Chondrocyte (in vitro differentiated cells): ENCODE measurements around the gene CLDN14. TPM values are rescaled to one million over a fixed set of nuclear protein-coding genes. Genes with fewer than 3 reads are reported as not detected.

Source experiments
- DNase-seq: peaks from one replicate; pipeline ENCODE4 v3.0.0; 2021; ENCODE audit warnings: mixed read lengths, low spot score
- H3K27ac Mint-ChIP-seq: one replicate; pipeline ENCODE4 v1.8.0; 2021; ENCODE audit warnings: mild to moderate bottlenecking, moderate library complexity, mixed read lengths; ENCODE audit not compliant: unreplicated experiment
- H3K27me3 Mint-ChIP-seq: 2 replicates; pipeline ENCODE4 v1.8.0; 2021; ENCODE audit warnings: low read depth, mixed read lengths
- H3K36me3 Mint-ChIP-seq: 2 replicates; pipeline ENCODE4 v1.8.0; 2021; ENCODE audit warnings: low read depth, mixed read lengths
- H3K4me1 Mint-ChIP-seq: 2 replicates; pipeline ENCODE4 v1.8.0; 2021; ENCODE audit warnings: low read depth, mild to moderate bottlenecking, mixed read lengths
- H3K4me3 Mint-ChIP-seq: one replicate; pipeline ENCODE4 v1.8.0; 2021; ENCODE audit warnings: mild to moderate bottlenecking, moderate library complexity, mixed read lengths; ENCODE audit not compliant: unreplicated experiment
- H3K9me3 Mint-ChIP-seq: 2 replicates; pipeline ENCODE4 v1.8.0; 2021; ENCODE audit warnings: low read depth, mixed read lengths
- total RNA-seq: library from RNA; stranded (reverse); gene quantifications from 3 replicates; pipeline ENCODE4 v1.2.1, GENCODE V29; 2021
- TF ChIP-seq, protein P1 (sequence below): fragments of 200-600 bp; sonication (generic); IDR thresholded peaks from 2 replicates; pipeline ENCODE4 v1.5.0; 2021; ENCODE audit warnings: antibody characterized with exemption, mild to moderate bottlenecking, moderate library complexity

CLDN14 gene
- total RNA-seq, 1 donor from 2014 or later, result not detected

DNA sequence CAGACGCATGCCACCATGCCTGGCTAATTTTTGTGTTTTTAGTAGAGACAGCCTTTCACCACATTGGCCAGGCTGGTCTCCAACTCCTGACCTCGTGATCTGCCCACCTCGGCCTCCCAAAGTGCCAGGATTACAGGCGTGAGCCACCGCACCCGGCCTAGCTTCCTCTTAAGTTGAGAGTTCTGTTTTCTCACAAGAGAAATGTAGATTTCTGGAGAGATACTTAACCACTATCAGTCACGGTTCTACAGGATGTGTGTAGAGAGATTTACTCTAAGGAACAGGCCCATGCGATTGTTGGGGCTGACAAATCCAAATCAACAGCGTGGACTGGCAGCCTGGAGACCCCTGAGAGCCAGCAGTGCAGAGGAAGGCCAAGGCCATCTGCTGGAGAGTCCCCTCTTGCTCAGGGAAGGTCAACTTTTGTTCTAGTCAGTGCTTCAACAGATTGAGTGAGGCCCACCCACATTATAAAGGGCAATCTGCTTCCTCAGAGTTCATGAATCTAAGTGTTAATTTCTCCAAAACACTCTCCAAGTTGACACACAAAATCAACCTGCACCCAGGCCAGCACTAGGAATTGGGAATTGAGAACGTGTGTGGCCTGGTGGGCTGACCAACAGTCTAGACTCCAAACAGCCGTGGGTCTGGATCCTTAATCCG, 56.0 kb downstream of the CLDN14 start:
- peak; percentile 32 for DNase-seq
- no peak overlapping the region for H3K27ac Mint-ChIP-seq
- H3K36me3 Mint-ChIP-seq, result no peaks in the 10 kb centered on the region
- H3K4me3 Mint-ChIP-seq, result no peak overlapping the region
- H3K27me3 Mint-ChIP-seq, result no peaks in the 10 kb centered on the region
- H3K9me3 Mint-ChIP-seq, result no peaks in the 10 kb centered on the region
- H3K4me1 Mint-ChIP-seq, result peaks cover 20% of the 10 kb centered on the region
- TF ChIP-seq, protein P1, sequence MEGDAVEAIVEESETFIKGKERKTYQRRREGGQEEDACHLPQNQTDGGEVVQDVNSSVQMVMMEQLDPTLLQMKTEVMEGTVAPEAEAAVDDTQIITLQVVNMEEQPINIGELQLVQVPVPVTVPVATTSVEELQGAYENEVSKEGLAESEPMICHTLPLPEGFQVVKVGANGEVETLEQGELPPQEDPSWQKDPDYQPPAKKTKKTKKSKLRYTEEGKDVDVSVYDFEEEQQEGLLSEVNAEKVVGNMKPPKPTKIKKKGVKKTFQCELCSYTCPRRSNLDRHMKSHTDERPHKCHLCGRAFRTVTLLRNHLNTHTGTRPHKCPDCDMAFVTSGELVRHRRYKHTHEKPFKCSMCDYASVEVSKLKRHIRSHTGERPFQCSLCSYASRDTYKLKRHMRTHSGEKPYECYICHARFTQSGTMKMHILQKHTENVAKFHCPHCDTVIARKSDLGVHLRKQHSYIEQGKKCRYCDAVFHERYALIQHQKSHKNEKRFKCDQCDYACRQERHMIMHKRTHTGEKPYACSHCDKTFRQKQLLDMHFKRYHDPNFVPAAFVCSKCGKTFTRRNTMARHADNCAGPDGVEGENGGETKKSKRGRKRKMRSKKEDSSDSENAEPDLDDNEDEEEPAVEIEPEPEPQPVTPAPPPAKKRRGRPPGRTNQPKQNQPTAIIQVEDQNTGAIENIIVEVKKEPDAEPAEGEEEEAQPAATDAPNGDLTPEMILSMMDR, result no peak

DNA sequence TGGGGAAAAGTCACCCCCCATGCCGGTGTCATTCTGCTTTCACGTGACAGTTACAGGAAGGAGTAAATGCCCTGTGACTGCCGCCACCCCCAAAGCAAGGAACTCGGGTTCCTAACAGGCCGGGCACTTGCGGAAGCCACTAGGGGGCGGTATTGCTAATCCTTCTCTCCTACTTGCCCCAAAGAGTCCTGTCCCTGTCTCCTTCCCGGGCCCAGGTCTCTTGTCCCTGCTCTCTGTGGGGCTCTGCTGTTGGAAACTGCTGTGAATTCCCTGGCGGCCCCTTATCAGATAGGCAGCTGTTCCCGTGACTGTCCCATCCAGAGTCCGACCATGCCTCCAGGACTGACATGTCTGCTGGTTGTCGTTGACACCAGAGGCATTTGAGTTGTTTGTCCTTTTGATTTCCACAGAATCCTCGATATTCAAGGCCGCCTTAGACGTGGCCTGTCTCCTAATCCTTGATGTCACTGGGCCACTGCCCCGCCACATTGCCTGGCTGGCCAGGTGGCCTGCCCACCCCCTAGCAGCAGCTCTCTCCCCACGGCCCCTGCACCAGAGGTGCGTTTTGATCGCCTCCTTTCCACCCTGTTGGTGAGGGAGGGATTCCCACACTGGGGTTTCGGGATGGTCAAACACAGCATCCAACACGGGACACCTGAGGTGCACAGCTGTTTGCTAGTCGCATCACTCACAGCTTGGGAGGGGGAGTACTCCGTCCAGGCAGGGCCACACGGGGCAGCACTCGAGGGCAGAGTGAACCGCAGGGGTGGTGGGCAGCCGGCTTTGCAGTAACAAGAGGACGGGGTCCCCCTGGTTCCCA, 57.4 kb downstream of the CLDN14 start:
- no peak overlapping the region for H3K4me3 Mint-ChIP-seq
- H3K36me3 Mint-ChIP-seq, result no peaks in the 10 kb centered on the region
- TF ChIP-seq, protein P1, result peak; percentile 82
- no peaks in the 10 kb centered on the region for H3K9me3 Mint-ChIP-seq
- H3K27me3 Mint-ChIP-seq, result no peaks in the 10 kb centered on the region
- peaks cover 16% of the 10 kb centered on the region for H3K4me1 Mint-ChIP-seq
- H3K27ac Mint-ChIP-seq, result no peak overlapping the region
- DNase-seq, result peak; percentile 70

DNA sequence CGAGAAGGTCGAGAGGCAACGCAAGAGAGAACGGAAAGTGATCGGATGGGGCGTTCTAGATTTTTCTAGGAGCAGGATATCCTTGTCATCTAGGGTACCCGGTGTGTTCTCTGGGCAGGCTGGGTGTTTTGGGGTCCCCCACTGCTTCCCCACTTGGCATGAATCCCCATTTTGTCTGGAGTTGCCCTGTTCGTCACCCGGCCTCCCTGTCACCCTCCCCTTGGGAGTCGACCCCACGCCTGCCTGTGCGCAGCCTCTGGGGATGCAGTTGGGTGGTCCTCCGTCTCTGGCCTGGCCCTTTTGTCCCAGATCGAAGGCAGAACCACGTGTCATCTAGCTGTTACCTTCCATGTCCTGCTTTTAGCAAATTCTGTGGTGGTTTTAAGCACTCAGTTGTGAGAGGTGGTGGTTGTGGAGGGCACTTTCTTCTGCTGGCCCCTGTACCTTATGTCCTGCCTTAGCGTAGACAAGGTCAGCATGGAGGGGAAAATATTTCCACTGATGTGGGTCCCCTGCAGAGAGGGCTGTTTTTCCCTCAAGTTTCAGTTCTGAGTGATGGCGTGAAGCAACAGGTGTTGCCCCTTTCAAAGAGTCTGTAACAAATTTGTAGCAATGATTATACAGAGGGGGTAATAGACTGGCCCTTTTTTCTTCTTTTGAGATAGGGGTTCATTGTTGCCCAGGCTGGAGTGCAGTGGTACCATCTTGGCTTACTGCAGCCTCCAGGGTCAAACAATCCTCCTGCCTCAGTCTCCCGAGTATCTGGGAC, 59.2 kb downstream of the CLDN14 start:
- H3K36me3 Mint-ChIP-seq, result peaks cover 5% of the 10 kb centered on the region
- H3K4me3 Mint-ChIP-seq, result no peak overlapping the region
- TF ChIP-seq, protein P1, result no peak
- H3K4me1 Mint-ChIP-seq, result peaks cover 13% of the 10 kb centered on the region
- peak; percentile 82 for DNase-seq
- H3K27me3 Mint-ChIP-seq, result no peaks in the 10 kb centered on the region
- H3K9me3 Mint-ChIP-seq, result no peaks in the 10 kb centered on the region
- no peak overlapping the region for H3K27ac Mint-ChIP-seq

DNA sequence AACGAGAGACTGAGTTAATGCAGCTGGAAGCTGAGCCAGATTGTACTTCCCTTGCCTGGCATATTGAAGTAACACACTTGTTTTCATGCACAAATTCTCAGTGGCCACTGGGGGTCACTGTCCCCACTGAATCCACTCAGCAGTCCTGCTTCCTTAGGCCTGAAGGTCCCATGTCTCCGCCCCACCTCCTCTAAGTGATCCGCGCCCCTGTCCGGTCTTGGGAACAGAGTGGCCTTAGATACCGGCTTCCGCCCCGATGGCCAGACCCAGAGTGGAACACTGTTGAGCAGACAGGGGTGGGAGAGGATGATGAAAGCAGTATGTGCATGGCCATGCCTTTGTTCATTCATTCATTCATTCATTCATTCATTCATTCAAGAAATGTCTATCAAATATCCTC, 59.9 kb downstream of the CLDN14 start:
- Mint-ChIP-seq H3K9me3 (no peaks in the 10 kb centered on the region), H3K27ac (no peak overlapping the region), H3K36me3 (peaks cover 5% of the 10 kb centered on the region), H3K4me3 (no peak overlapping the region), H3K27me3 (no peaks in the 10 kb centered on the region), H3K4me1 (peaks cover 13% of the 10 kb centered on the region)
- peak; percentile 93 for DNase-seq
- TF ChIP-seq, protein P1, result peak; percentile 89

DNA sequence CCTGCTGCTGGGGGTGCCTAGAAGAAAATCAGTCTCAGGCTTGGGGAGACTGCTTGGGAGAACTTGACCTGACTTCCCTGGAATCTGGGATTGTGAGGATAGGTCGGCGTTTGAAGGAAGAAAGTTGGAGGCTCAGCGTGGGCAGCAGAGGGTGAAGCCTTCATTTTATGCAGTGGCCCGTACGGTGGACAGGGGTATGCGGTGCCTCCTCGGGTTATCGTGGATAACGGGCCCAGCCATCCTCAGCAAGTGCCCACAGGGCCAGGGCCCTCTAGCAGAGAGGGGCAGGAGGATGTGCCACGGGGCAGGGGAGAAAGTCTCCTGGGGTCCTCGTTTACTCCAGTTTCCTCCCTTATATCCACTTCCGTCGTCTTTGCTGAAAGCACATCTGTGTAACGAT, 60.7 kb downstream of the CLDN14 start:
- Mint-ChIP-seq H3K36me3 (peaks cover 5% of the 10 kb centered on the region), H3K27me3 (no peaks in the 10 kb centered on the region), H3K9me3 (no peaks in the 10 kb centered on the region), H3K4me1 (peaks cover 13% of the 10 kb centered on the region), H3K4me3 (no peak overlapping the region), H3K27ac (no peak overlapping the region)
- TF ChIP-seq, protein P1, result no peak
- DNase-seq, result peak; percentile 66
